Osteoblast (primary cell): ENCODE data around the gene ACSL5. TPM values are rescaled to one million over a fixed set of nuclear protein-coding genes. Genes with fewer than 3 reads are reported as not detected.

ENCODE experiments used
- DNase-seq: peaks from one replicate; pipeline ENCODE4 v3.0.0; 2011; ENCODE audit warnings: low spot score, mixed read lengths; ENCODE audit not compliant: insufficient read length; ENCODE audit errors: missing footprints
- H2AFZ ChIP-seq: 2 replicates; pipeline ENCODE4 v1.6.0; 2011; ENCODE audit warnings: mild to moderate bottlenecking, low read length
- H3K27ac ChIP-seq: 2 replicates; pipeline ENCODE4 v1.5.1; 2011; ENCODE audit warnings: mild to moderate bottlenecking, low read depth, low read length, moderate library complexity
- H3K27me3 ChIP-seq: 2 replicates; pipeline ENCODE4 v1.6.0; 2012; ENCODE audit warnings: mild to moderate bottlenecking, control low read depth, inconsistent platforms, low read length, moderate library complexity; ENCODE audit not compliant: insufficient read depth
- H3K36me3 ChIP-seq: 2 replicates; pipeline ENCODE4 v1.5.1; 2011; ENCODE audit warnings: mild to moderate bottlenecking, low read length, control low read depth, moderate library complexity; ENCODE audit not compliant: insufficient read depth
- H3K4me1 ChIP-seq: 2 replicates; pipeline ENCODE4 v1.5.1; 2011; ENCODE audit warnings: mild to moderate bottlenecking, low read length, control low read depth, moderate library complexity; ENCODE audit not compliant: insufficient read depth
- H3K4me2 ChIP-seq: 2 replicates; pipeline ENCODE4 v1.6.0; 2011; ENCODE audit warnings: mild to moderate bottlenecking, low read length; ENCODE audit not compliant: insufficient read depth
- H3K4me3 ChIP-seq: fragments of 200-600 bp; sonication (generic); 3 replicates; pipeline ENCODE4 v1.5.1; 2012; ENCODE audit warnings: mild to moderate bottlenecking, low read length, inconsistent platforms; ENCODE audit not compliant: insufficient read depth
- H3K79me2 ChIP-seq: 2 replicates; pipeline ENCODE4 v1.6.0; 2012; ENCODE audit warnings: mild to moderate bottlenecking, low read length, control low read depth, inconsistent platforms; ENCODE audit not compliant: insufficient read depth
- H3K9me3 ChIP-seq: 2 replicates; pipeline ENCODE4 v1.5.1; 2011; ENCODE audit warnings: low read depth, low read length, control low read depth
- H4K20me1 ChIP-seq: 2 replicates; pipeline ENCODE4 v1.6.0; 2012; ENCODE audit warnings: mild to moderate bottlenecking, low read length, control low read depth; ENCODE audit not compliant: insufficient read depth
- CTCF ChIP-seq: IDR thresholded peaks from 2 replicates; pipeline ENCODE4 v1.5.1; 2011; ENCODE audit warnings: mild to moderate bottlenecking, low read depth, low read length, moderate library complexity; ENCODE audit errors: extremely low read depth
- total RNA-seq: library from RNA; depleted of rRNA; stranded (reverse); fragments of >200 nt; gene quantifications from 2 replicates; pipeline ENCODE4 v1.2.3, GENCODE V29; 2012

Gene ACSL5
- total RNA-seq, 1 donor = 5.1 TPM

- DNase-seq = no peak
- no peak overlapping the region for H3K4me3 ChIP-seq
- H3K36me3 ChIP-seq = no peaks in the 10 kb centered on the region
- no peak overlapping the region for H3K27ac ChIP-seq
- H3K4me1 ChIP-seq = no peaks in the 10 kb centered on the region
- no peak overlapping the region for H2AFZ ChIP-seq
- no peak overlapping the region for H3K4me2 ChIP-seq
- no peaks in the 10 kb centered on the region for H3K79me2 ChIP-seq
- H3K9me3 ChIP-seq = no peaks in the 10 kb centered on the region
- H4K20me1 ChIP-seq = no peaks in the 10 kb centered on the region
- H3K27me3 ChIP-seq = peaks cover 5% of the 10 kb centered on the region
- no peak for TF ChIP-seq CTCF
Measured at GRCh38 chr10:112332022-112332421, 41.9 kb upstream of the ACSL5 start.

DNA sequence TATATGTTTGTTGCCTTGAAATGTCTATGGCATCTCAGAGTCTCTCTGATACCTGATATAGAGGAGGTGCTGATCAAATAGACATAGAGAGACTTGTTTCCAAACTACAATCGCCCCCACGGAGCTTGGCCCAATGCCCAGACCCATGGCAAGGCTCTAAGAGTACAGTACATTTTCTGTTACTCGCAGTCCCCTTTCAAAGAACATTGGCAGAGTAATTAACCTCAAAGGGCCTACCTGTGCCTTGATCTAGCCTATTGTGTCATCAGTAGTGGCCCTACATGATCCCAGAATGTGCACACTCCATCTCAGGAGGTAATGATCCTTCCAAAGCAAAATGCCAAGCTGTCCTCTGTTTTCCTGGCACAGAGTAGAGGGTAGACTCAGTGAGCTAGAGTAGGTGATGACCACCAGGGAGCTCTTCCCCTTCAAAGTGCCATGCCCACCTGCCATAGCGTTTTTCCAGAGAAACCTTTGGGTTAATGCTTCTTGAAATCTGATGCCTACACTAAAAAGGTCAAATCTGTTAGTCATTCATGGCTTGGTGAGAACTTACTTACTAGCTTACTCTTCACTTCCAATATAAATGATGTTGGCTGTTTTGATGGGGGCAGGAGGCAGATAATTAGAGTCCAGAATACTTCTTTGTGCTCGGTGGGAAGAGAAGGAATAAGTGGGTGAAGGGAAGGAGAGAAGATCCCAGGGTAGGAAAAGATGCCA lies 41.2 kb upstream of the ACSL5 start:
- no peak overlapping the region for H2AFZ ChIP-seq
- H3K36me3 ChIP-seq = no peaks in the 10 kb centered on the region
- H3K79me2 ChIP-seq = no peaks in the 10 kb centered on the region
- no peaks in the 10 kb centered on the region for H3K4me1 ChIP-seq
- H3K4me2 ChIP-seq = no peak overlapping the region
- H3K4me3 ChIP-seq = no peak overlapping the region
- TF ChIP-seq CTCF = no peak
- no peak for DNase-seq
- no peak overlapping the region for H3K27ac ChIP-seq
- H3K27me3 ChIP-seq = peaks cover 5% of the 10 kb centered on the region
- H4K20me1 ChIP-seq = no peaks in the 10 kb centered on the region
- no peaks in the 10 kb centered on the region for H3K9me3 ChIP-seq

- no peak overlapping the region for H3K27ac ChIP-seq
- TF ChIP-seq CTCF = no peak
Measured at GRCh38 chr10:112333452-112333851, 40.5 kb upstream of the ACSL5 start.

DNA sequence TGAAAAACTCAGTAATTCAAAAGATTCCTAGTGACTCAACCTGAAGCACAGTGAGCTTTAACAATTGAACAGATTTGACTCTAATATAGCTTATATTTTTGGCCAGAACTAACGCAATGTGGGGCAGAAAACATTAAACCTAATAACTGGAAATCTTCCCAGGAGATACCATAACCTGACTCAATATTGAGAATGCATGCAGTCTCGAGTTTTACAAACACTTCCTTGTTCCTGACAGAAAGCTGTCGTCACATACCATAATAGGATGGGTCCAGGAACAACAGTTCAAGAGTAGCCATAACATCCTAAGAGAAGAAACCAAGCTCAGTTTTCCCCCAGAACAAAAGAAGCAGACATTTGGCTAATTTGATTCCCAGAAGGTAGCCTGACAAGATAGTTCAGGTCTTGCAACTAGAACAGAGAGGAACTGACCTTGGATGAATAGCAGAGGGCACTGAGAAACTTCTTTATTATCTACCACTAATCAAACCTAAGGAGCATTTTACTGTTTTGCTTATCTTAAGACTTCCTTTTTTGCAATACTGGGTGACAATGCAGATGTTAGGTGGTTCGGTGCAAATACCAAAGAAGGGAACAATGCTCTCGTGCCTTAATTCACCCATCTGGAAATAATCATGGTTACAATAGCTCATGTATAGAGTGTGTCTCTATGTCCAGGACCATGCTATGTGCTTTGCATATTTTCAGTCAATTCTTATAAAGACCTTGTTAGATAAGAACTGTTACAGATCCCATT lies 38.6 kb upstream of the ACSL5 start:
- Histone ChIP-seq H3K4me1 (no peaks in the 10 kb centered on the region), H3K36me3 (no peaks in the 10 kb centered on the region), H3K79me2 (no peaks in the 10 kb centered on the region), H3K4me2 (no peak overlapping the region), H3K4me3 (no peak overlapping the region), H3K27me3 (peaks cover 5% of the 10 kb centered on the region), H4K20me1 (no peaks in the 10 kb centered on the region), H2AFZ (peak overlapping the region; percentile 26), H3K9me3 (no peaks in the 10 kb centered on the region), H3K27ac (no peak overlapping the region)
- TF ChIP-seq CTCF = no peak
- no peak for DNase-seq

More at GRCh38 chr10:112333452-112333851, 40.5 kb upstream of the ACSL5 start:
- Histone ChIP-seq H3K4me1 (no peaks in the 10 kb centered on the region), H3K4me3 (no peak overlapping the region), H3K36me3 (no peaks in the 10 kb centered on the region), H3K27me3 (peaks cover 5% of the 10 kb centered on the region), H2AFZ (no peak overlapping the region), H3K79me2 (no peaks in the 10 kb centered on the region), H4K20me1 (no peaks in the 10 kb centered on the region), H3K4me2 (no peak overlapping the region), H3K9me3 (no peaks in the 10 kb centered on the region)
- no peak for DNase-seq
